ENCODE measurements around the gene MAFF.

MAFF gene

DNA sequence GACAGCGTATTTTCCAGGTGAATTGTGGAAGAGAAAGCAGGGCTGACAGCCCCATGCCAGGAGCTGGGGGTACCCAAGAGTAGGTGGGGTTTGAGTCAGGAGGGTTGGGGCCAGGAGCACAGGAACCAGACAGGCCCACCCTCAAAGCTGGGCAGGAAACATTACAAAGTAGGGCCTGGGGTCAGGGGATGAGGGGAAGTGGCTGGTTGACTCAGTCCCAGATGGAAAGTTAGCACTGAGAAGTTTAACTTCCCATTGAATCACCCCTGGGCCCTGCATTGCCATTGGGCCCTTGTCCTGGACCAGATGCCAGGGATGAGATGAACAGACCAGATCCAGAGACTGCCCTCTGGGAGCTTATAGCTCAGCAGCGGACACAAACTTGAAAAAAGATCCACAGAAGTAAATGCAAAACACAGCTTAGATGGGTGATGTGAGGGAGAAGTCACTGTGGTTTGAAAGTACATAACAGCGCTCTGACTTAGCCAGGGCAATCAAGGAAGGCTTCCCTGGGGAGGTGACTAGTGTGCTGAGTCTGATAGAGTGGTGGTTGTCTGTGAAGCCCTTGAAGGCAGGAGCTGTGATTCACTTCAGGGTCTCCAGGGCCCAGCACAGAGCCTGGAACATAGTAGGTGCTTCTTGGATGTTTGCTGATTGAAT, 2.2 kb downstream of the MAFF start:
- no peak for DNase-seq (ENCODE audit: low read depth in 2 of 2, low spot score in 1 of 2)

DNA sequence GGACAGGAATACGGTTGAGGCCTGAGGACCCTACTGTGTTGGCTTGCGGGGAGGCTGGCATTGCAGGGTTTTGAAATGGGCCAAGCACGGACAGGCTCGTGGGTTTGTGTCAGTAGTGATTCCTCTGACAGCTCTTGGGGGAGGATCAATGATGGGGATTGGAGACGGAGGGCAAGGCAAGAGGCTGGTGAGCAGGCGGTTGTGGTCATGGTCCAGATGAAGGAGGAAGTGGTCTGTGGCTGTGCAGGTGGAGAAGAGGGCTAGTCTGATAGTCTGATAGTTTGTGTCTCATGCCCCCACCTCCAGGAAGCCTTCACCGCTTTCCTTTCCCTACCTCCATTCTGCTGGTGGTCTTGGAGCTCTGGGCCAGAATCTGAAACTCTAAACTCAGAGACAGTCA, 3.0 kb downstream of the MAFF start:
- no peak for DNase-seq (ENCODE audit: low read depth in 2 of 2, low spot score in 1 of 2)

DNA sequence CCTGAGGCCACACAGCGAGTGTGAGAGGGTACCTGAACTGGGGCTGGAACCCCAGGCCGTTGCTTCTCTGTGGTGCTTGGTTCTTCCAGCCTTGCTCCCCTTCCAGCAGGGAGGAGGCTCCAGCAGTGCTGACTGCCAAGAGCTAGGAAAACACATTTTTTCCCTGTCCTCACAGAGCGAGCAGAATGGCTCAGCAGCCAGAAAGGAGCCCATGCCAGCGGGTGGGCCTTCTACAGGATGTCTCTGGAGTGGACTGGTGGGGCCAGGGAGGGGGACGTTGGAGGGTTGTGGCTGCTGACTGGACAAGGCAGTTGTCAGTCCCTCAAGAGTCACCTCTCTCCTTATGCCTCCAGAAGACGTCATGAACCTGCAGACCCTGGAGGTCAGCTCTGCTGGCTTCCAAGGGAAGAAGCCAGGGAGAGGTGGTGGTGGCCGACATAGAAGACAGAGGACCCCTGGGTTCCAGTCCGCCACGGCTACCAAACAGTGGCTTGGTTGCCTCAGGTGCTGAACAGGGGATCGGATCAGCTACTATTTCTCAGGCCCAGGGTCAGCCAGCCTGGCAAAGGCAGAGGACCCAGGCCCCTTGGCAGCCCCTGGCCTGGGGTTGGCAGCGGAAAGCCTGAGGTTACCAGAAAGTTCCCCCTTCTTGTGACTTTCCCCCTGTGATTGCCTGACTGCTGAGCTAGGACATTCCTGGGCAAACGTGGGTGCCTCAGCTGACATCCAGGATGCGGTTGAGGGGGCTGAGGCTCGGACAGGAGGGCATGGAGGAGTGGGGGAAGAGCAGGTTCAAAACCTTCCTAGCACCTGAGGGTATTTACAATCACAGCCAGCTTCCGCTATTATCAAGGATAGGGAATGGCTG, 3.7 kb downstream of the MAFF start:
- no peak for DNase-seq (ENCODE audit: low read depth in 2 of 2, low spot score in 1 of 2)

DNA sequence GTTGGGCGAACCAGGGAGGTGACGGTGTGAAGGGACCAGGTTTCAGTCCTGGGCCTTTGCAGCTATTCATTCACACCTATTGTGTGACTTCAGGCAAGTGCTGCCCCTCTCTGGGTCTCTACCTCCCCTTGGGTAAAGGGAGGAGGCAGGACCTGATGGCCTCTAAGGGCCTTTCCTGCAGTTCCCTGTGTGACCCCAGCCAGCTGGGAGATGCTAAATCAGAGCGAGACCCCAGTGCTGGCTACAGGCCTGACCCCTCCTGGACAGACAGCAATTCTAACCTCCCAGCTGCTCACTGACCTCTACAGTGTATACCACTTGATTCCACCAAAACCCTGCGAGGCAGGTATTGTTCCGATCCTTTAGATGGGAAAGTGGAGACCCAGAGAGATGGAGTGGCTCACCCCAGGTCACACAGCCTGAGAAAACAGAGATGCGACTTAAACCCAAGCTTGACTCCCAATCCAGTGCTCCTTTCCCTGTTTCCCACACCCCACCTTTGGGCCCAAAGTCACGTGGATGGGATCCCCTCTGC, 6.2 kb downstream of the MAFF start:
- DNase-seq (ENCODE audit: low read depth in 2 of 2, low spot score in 1 of 2), result no peak

DNA sequence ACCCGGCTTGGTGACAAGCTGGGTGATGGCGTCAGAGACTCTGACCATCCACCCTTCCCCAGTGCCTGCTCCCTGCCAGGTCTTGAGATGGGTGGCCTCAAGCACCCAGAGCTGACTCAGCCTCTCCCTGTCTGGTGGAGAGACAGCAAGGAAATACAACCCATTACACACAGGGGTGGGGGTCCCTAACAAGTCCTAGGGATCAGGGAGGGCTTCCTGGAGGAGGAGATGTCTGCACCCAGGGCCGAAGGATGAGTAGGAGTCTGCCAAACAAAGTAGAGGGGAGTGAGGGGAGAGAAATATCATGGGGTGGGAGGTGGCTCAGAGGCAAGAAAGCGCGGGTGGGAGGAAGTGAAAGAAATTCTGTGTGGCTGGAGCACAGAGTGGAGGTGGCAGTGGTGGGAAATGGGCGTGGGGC, 6.8 kb downstream of the MAFF start:
- DNase-seq (ENCODE audit: low read depth in 2 of 2, low spot score in 1 of 2), result no peak

DNA sequence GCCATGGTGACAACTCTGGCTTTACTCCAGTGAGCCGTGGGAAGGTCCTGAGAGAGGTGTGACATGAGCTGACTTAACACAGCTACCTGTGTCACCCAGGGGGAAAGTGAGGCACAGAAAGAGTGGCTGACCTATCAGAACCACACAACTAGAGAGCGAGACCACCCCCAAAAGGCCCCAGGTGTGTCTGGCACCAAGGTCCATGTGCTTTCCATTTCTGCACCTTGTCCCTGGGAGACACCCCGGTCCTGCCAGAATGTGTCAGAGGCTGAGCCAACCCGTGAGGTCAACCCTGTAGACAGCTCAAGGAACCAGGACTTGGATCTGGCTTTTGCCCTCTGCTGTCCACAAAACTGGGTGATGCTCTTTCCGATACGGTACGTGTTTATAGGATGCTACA, 9.8 kb downstream of the MAFF start:
- no peak for DNase-seq (ENCODE audit: low read depth in 2 of 2, low spot score in 1 of 2)

DNA sequence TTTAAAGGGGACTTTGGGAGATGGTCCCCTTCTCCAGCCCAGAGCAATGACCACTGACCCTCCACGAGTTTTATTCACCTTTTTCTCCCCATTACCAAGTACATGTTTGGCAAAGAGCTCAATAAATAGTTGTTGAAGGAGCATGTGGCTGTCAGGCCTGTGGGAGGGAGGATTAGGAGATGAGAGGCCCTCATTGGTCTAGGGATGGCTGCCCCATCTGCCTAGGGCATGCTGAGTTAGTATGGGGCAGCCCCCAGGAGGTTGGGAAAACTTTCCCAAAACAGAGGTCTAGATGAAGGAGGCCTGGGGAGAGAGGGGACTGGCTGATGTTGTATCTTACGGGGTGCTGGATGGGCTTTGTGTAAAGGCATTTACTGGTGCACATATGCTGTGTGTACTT, 10.6 kb downstream of the MAFF start:
- no peak for DNase-seq (ENCODE audit: low read depth in 2 of 2, low spot score in 1 of 2)

DNA sequence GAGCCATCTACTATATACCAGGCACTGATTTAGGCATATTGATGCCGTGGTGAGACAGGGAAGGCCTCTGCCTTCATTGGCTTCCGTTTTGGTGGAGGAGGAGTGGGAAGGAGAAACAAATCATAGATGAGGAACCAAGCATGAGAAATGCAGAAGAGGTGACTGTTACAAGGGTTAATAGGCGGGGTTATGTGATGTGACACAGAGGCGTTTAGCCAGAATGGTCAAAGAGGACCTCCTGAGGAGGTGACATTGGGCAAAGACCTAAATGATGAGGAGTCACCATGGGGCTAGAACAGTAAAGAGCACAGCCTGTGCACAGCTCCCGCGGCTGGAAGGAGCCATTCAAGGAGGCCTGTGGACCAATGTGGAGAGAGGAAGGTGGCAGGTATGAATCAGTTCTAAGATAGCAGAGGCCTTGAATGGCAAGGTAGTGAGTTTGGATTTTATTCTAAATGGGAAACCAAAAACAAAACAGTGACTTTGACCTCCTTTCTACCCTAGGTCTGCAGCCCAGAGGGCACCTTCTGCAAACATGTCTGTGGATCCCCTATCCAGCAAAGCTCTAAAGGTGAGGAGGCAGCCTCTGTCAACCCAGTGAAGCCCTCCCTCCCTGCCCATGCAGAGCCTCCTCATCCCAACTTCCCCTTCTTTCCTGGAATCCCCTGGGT, 11.7 kb downstream of the MAFF start:
- DNase-seq (ENCODE audit: low read depth in 2 of 2, low spot score in 1 of 2), result no peak

DNA sequence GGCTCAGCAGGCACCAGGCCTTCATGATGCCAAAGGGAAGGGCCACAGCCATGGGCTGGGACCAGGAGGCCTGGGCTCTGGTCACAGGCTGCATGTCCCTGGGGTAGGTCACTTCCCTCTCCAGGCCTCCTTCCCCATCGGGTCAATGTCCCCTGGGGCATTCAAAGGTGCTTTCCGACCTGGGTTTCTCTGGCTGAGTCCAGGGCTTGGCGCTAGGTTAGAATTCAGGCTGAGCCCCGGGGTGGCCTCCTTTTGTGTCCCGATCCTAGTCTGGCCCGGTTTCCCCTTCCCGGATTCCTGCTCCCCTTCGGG, 12.2 kb downstream of the MAFF start:
- no peak for DNase-seq (ENCODE audit: low read depth in 2 of 2, low spot score in 1 of 2)

DNA sequence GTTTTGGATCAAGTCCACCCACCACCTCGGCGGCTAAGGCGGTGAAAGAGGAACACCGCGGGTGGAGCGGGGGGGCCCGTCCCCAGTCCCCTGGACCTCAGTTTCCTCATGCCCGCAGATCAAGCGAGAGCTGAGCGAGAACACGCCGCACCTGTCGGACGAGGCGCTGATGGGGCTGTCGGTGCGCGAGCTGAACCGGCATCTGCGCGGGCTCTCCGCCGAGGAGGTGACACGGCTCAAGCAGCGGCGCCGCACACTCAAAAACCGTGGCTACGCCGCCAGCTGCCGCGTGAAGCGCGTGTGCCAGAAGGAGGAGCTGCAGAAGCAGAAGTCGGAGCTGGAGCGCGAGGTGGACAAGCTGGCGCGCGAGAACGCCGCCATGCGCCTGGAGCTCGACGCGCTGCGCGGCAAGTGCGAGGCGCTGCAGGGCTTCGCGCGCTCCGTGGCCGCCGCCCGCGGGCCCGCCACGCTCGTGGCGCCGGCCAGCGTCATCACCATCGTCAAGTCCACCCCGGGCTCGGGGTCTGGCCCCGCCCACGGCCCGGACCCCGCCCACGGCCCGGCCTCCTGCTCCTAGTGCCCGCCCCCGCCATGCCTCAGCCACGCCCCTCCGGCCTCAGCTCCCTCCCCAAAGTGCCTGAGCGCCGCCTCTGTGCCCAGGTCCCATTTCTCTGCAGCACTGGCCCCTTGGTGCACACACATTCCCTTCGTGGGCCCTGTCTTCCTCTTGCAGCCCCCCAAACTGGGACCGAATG, 12.7 kb downstream of the MAFF start:
- peak in 1 of 2 donors; percentile 40 for DNase-seq (ENCODE audit: low read depth in 2 of 2, low spot score in 1 of 2)

DNA sequence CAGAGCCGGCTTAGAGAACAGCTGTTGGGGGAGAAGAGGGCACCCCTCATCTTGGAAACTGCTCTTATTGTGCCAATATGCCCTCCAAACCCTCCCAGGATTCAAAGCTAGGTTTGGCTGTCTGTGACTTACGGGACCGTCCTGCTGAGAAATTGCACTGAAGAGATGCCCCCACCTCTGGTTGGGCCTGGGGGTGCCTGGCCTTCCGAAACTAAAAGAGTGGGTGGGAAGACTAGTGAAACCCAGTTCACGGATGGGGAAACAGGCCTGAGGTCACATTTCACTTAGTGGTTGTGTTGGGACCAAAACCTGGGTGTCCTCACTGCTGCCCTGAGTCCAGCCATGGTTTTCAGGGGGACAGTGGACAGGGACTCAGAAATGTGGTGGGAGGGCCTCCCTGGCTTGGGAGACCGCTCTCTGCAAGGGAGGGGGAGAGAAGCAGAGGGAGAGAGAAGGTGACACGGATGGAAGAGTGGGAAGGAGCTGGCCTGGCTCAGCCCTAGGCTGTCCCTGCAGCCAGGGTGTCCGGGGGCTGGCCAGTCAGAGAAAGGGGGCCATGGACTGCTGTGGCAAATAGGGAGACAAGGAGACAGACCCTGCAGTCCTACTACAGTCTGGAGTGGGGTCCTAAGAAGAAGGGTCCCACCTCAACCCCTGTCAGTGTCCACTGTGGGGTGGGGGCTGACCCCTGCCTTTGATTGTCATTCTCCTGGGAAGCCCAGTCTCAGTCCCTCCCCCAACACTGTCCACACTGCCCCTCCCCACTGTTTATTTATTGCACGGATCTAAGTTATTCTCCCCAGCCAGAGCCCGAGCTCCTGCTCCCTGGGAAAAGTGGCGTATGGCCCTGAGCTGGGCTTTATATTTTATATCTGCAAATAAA, 13.6 kb downstream of the MAFF start:
- DNase-seq (ENCODE audit: low read depth in 2 of 2, low spot score in 1 of 2), result no peak

DNA sequence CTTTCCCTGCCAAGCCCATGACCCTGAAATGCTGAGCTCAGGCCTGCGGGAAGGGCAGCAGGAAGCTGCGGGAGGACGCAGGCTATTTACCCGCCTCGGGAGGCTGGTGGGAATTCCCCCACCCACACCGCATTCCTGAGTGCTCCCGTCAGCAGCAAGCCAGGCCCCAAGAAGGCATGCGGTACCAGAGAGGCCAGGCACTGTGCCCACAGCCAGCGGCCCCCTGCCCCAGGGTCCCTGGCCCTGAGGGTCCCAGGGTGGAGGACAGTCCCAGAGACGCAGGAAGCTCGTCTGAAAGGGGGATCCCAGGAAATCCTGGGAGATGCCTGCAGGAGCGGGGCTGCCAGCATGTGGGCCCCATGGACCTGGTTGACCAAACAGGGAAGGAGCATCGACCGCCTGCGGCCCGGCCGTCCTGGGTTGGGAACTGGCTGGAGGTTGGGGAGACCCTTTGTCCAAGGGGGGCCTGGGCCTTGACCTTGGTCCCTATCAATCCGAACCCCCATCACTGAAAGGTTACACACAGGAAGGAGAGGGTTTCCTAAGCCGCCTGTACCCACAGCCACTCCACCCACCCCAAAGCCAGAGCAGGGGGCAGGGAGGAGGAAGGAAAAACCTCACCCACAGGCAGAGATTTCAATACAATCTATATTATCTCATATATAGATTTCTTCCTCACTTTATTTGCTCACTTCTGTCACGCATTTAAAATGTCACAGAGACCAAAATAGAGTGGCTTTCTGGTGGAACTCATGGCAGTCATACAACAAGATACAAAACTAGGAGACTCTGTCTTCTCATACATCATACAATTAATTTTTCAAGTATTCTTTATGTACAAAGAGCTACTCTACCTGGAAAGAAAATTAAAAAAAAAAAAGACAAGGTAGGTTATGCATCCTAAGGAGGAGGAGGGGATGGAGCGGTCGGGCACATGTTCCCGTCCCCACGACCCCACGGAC, 17.1 kb downstream of the MAFF start:
- no peak for DNase-seq (ENCODE audit: low read depth in 2 of 2, low spot score in 1 of 2)

DNA sequence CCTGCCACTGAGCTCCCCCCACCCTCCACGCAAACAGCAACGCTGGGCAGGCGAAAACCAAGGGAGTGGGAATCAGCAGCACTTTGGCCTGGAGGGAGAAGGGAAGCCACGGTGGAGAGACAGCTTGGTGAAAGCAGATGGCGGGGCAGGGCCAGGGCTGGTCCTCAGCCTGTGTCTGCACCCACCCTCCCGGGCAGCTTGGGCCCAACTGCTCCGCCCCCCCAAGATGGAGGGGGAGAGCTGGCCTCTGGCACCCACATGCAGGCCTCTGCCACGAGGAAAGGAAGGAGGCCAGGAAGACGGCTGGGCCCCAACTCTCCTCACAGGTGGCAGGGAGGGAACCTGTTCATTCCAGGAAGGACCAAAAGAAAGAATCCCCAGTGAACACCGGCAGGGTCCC, 17.8 kb downstream of the MAFF start:
- no peak for DNase-seq (ENCODE audit: low read depth in 2 of 2, low spot score in 1 of 2)

DNA sequence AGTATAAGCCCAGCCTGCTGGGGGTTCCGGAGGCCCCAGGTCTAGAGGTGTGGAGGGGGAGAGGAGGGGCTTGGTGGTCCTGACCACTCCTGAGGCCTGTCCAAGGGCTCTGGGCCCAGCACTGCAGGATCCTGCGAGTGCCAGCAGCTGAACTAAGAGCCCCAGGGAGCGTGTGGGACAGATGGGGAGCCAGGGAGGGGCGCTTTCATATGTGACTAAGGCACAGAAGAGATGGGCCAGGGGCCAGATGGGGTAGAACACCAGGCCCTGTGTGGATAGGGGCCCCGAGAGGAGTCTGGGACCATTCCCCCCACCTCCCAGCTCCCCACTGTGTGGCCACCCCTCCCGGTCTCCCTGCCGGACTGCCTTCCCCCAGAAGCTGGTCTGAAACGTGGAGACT, 18.4 kb downstream of the MAFF start:
- DNase-seq (ENCODE audit: low read depth in 2 of 2, low spot score in 1 of 2), result no peak

DNA sequence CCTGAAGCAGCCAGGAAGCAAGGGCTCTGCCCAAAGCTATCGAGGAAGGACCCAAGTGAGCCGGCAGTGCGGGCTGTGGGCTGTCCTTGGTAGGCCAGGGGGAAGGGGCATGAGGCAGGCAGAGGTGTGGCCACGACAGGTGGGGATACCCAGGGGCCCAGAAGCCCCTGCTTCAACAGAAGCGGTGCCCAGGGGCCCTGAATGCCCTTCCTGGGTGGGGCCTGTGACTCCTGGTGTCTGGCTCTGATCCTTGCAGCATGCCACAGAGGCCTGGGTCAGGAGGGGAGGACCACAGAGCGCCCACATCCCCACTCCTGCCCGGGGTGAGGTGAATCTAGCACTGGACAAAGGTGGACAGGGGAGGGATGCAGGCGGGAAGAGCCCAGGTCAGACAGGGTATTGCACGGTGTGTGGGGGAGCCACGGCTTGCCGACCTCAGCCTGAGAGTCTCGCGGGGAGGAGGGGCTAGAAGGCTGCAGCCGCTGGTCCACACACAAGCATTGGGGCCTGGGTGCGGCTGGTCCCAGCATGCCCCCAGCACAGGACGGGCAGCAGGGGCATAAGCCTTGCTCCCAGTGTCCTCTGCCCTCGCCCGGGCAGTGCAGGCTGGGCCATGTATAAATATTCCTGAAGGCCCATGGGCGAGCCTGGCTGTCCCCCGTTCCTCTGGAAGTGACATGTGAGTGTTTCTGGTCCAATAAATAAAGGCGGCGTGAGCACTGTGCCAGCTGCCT, 19.0 kb downstream of the MAFF start:
- DNase-seq (ENCODE audit: low read depth in 2 of 2, low spot score in 1 of 2), result no peak

DNA sequence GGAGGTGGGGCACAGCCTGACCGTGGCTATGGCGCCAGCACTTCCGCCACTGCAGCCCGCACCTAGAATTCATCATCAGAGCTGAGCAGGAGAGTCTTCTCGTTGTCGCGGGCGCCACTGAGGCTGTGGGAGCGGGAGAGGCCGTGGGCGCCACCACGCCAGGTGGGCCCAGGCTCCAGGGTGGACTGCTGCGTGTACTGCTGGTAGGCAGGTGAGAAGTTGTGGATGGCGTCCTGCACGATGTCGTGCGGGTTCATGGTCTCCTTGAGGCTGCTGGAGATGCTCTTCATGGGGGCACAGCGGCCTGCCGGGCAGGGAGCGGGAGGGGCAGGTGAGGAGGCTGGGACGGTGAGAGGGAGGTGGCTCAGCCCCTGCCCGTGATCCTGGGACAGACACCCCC, 19.6 kb downstream of the MAFF start:
- no peak for DNase-seq (ENCODE audit: low read depth in 2 of 2, low spot score in 1 of 2)

DNA sequence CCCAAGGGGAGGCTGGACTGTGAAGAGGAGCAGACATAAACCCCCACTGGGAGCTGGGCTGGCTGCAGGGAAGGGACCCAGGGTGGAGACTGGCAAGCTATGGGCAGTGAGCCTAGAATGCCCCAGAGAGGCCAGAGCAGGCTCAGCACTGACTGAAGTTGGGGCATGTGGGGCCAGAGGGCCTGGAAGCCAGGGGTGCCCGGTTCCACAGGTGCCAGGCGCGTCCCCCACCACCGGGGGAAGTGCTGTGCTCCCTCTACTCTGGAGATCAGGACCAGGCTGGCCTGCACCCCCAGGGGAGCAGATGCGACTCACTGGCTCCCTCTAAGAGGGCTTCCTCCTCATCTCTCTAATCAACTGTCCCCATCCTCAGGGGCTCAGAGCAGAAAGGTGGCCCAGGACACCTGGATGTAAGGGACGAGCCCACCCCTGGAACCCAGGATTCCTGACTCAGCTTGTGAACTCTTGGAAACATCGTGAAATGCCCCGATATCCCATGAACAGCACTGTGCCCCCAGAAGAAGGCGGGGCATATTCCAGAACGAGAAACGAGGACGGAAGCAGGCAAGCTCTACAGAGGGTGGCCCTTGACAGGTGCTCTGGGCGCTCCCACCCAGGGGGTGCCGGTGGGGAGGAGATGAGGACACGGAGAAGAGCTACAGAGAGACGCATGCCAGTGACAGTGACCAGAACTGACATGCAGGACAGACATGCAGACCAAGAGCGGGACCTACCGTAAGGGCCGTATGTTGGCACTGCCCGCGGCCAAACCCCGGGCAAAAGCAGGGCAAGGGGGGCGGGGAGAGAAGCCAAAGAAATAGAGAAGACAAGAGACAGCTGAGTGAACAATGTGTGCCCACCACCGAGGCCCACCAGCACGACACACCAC, 20.4 kb downstream of the MAFF start:
- no peak for DNase-seq (ENCODE audit: low read depth in 2 of 2, low spot score in 1 of 2)

DNA sequence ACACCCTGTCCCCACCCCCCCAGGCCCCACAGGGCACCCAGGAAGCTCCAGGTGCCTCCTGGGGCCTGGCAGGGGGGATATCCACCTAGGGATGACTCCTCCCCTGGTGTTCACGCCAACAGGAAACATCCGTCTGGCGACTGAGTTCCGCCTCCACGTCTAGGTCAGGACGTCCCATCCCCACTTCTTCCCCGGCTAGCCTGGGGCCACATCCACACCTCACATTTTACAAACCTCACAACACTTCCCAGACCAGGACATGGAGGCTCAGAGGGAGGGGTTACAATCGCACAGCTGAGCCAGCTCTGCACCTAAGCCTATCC, 21.0 kb downstream of the MAFF start:
- DNase-seq (ENCODE audit: low read depth in 2 of 2, low spot score in 1 of 2), result no peak

Measured in stimulated activated CD8-positive, alpha-beta memory T cell treated with anti-CD3 and anti-CD28 coated beads, Interleukin-4, amount 100 ng/mL, for 4 hours (primary cell).